T-cell (primary cell): ENCODE measurements around the gene CTTNBP2NL. TPM values are rescaled to one million over a fixed set of nuclear protein-coding genes. Genes with fewer than 3 reads are reported as not detected.

ENCODE experiments used
- ATAC-seq, 4 experiments: fragments of 200-7000 bp in 3 of 4; fragments of 150-1000 bp in 1 of 4; cut with Tn5 transposase; replicated peaks in 1 of 4; 1 replicate in 3 of 4; 2 replicates in 1 of 4; pipeline ENCODE4 v1.10.0; 2021; ENCODE audit warnings: moderate library complexity in 3 of 4, mild to moderate bottlenecking in 2 of 4, moderate number of reproducible peaks in 1 of 4
- CTCF ChIA-PET, 2 donors: fragments of 300-600 bp; sonication (Branson Sonifier 250); formaldehyde crosslinking; loops; one replicate each; lab custom pipeline; 2022; ENCODE audit warnings: antibody characterized with exemption in 2 of 2; lab: Charles Lee
- POLR2A ChIA-PET, 2 donors: fragments of 300-600 bp; sonication (Branson Sonifier 250); formaldehyde crosslinking; loops; one replicate each; lab custom pipeline; 2022; ENCODE audit warnings: antibody characterized with exemption in 2 of 2; lab: Charles Lee
- DNase-seq, 35 experiments: peaks; one replicate each; pipeline versions ENCODE4 v3.0.0 to v3.0.0-alpha.2; 2013 to 2023
- H3K27ac ChIP-seq: one replicate; pipeline ENCODE4 v1.5.1; 2013; ENCODE audit warnings: low read length
- H3K27me3 ChIP-seq, 2 experiments: replicated peaks in 1 of 2; 1 replicate in 1 of 2; 2 replicates in 1 of 2; pipeline versions ENCODE4 v1.6.1 to v1.7.0; 2013; ENCODE audit warnings: low read length in 1 of 2, mixed read lengths in 1 of 2; ENCODE audit not compliant: control insufficient read depth in 2 of 2, insufficient read depth in 2 of 2; ENCODE audit errors: extremely low read depth in 1 of 2
- H3K36me3 ChIP-seq, 2 donors: 1 replicate in 1 of 2; 2 replicates in 1 of 2; pipeline versions ENCODE4 v1.6.1 to v1.7.0; 2013; ENCODE audit warnings: low read length in 1 of 2; ENCODE audit not compliant: control insufficient read depth in 2 of 2, insufficient read depth in 1 of 2; ENCODE audit errors: extremely low read depth in 1 of 2
- H3K4me1 ChIP-seq, 2 experiments: 1 replicate in 1 of 2; 2 replicates in 1 of 2; pipeline versions ENCODE4 v1.6.1 to v1.7.0; 2013; ENCODE audit warnings: low read length in 2 of 2, mixed read lengths in 1 of 2; ENCODE audit not compliant: insufficient read depth in 2 of 2, control insufficient read depth in 1 of 2; ENCODE audit errors: extremely low read depth in 1 of 2
- H3K4me3 ChIP-seq, 2 donors: 1 replicate in 1 of 2; 2 replicates in 1 of 2; pipeline versions ENCODE4 v1.5.1 to v1.7.0; 2013; ENCODE audit warnings: mild to moderate bottlenecking in 2 of 2, low read length in 1 of 2, moderate library complexity in 1 of 2; ENCODE audit not compliant: control insufficient read depth in 1 of 2; ENCODE audit errors: extremely low read depth in 1 of 2
- H3K9me3 ChIP-seq: 2 replicates; pipeline ENCODE4 v1.7.0; 2013
- H3K27ac Mint-ChIP-seq, 2 donors: one replicate each; pipeline ENCODE4 v1.8.0; 2020 to 2021; ENCODE audit warnings: mild to moderate bottlenecking in 2 of 2, mixed read lengths in 2 of 2
- H3K27me3 Mint-ChIP-seq, 2 donors: one replicate each; pipeline ENCODE4 v1.8.0; 2021 to 2022; ENCODE audit warnings: mixed read lengths in 2 of 2
- H3K36me3 Mint-ChIP-seq: one replicate; pipeline ENCODE4 v1.8.0; 2021; ENCODE audit warnings: mixed read lengths
- H3K4me1 Mint-ChIP-seq, 3 donors: one replicate each; pipeline ENCODE4 v1.8.0; 2020 to 2022; ENCODE audit warnings: mixed read lengths in 3 of 3, mild to moderate bottlenecking in 1 of 3
- H3K4me3 Mint-ChIP-seq, 3 donors: one replicate each; pipeline ENCODE4 v1.8.0; 2020 to 2022; ENCODE audit warnings: mild to moderate bottlenecking in 3 of 3, mixed read lengths in 3 of 3, moderate library complexity in 3 of 3
- H3K9me3 Mint-ChIP-seq, 3 donors: one replicate each; pipeline ENCODE4 v1.8.0; 2020 to 2022; ENCODE audit warnings: mixed read lengths in 3 of 3
- WGBS: methylation state at CpG from one replicate; pipeline ENCODE4 v1.1.5; 2013; ENCODE audit warnings: missing lambda C conversion rate; ENCODE audit not compliant: insufficient coverage; 5-methylcytosine and 5-hydroxymethylcytosine counted together
- total RNA-seq, 35 experiments: library from RNA in 6 of 35; stranded (reverse) in 6 of 35; fragments of 120-200 nt in 1 of 35; gene quantifications; one replicate each; pipeline versions ENCODE4 v1.2.1 to v1.2.4 and lab custom pipeline; 2013 to 2026

CTTNBP2NL gene
- total RNA-seq, 5 donors from 2014 or later (not counting 1 experiment from before 2014, with no cell fraction given), result 0.37 to 1.1 (median 0.51) TPM

GRCh38 chr1:112505878-112506277 is 109.9 kb downstream of the CTTNBP2NL start:
- DNase-seq, result no peak
- peaks cover 0 to 23% (median 17%) of the 10 kb centered on the region in 3 donors for H3K4me1 Mint-ChIP-seq
- H3K4me3 Mint-ChIP-seq, result no peak overlapping the region
- H3K9me3 Mint-ChIP-seq, result no peaks in the 10 kb centered on the region
- H3K27me3 Mint-ChIP-seq, result peaks cover 43% of the 10 kb centered on the region in 2 donors
- Histone ChIP-seq H3K27ac (no peak overlapping the region), H3K4me1 (peaks cover 5 to 36% of the 10 kb centered on the region in 2 experiments), H3K27me3 (peaks cover 16 to 79% of the 10 kb centered on the region in 2 experiments), H3K4me3 (no peak overlapping the region), H3K36me3 (no peaks in the 10 kb centered on the region), H3K9me3 (no peaks in the 10 kb centered on the region)
- no peak for ATAC-seq
- POLR2A ChIA-PET, result no interaction called here
- H3K27ac Mint-ChIP-seq, result no peak overlapping the region
- no peaks in the 10 kb centered on the region for H3K36me3 Mint-ChIP-seq
- CTCF ChIA-PET, result no interaction called here
- WGBS, result 83% methylated on average over 3 of the region's 3 CpGs

DNA sequence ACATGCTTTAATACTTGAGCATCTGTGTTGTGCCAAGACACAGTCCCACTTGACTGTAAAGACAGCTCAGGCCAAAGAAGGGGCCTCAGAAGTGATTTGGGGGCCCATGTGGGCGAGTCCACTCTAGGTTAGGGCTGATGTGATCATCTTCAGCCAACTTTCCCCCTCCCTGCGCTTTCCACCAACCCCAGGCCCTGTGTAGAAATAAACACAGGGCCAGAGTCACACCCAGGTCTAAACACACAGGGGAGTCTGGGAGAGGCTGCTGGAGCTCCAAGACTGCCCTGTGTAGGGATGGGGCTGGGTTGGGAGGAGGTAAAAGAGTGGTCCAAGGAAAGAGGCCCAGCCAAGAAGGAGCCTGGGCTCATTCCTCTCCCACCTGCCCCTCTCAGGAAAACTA is 110.3 kb downstream of the CTTNBP2NL start:
- Mint-ChIP-seq H3K4me1 (peaks cover 0 to 23% (median 17%) of the 10 kb centered on the region in 3 donors), H3K36me3 (no peaks in the 10 kb centered on the region), H3K4me3 (no peak overlapping the region), H3K27ac (no peak overlapping the region), H3K27me3 (peaks cover 38 to 39% of the 10 kb centered on the region in 2 donors), H3K9me3 (no peaks in the 10 kb centered on the region)
- peaks cover 5 to 36% of the 10 kb centered on the region in 2 experiments for H3K4me1 ChIP-seq
- DNase-seq (no peak), ATAC-seq (no peak)
- H3K27ac ChIP-seq, result no peak overlapping the region
- no CpG with 5 or more reads among the region's 2 CpGs for WGBS
- no peaks in the 10 kb centered on the region for H3K36me3 ChIP-seq
- ChIA-PET POLR2A (no interaction called here), CTCF (no interaction called here)
- H3K9me3 ChIP-seq, result no peaks in the 10 kb centered on the region
- H3K4me3 ChIP-seq, result no peak overlapping the region
- H3K27me3 ChIP-seq, result peaks cover 13 to 79% of the 10 kb centered on the region in 2 experiments

DNA sequence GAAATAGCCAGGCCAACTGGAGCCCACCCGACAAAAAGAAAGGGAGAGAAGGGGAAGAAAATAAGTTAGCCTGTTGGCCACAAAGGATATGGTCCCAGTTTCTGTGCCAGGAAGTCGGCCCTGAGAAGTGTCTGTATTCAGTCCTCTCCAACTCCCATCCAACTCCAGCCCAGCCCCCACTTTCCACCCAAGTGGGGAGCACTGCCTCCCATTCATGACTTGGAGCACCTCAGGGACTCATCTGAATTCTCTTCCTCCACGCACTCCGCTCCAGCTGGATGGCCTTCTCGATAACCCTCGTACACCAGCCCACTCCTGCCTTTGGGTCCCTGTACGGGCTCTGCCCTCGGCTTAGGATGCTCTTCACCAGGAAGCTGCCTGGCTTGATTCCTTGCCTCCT is 110.7 kb downstream of the CTTNBP2NL start:
- Mint-ChIP-seq H3K27me3 (peaks cover 35 to 36% of the 10 kb centered on the region in 2 donors), H3K36me3 (no peaks in the 10 kb centered on the region), H3K9me3 (no peaks in the 10 kb centered on the region), H3K4me3 (peak overlapping the region; percentile 57 to 80 (median 76)), H3K27ac (no peak overlapping the region), H3K4me1 (peaks cover 0 to 21% (median 12%) of the 10 kb centered on the region in 3 donors)
- ChIA-PET CTCF (no interaction called here), POLR2A (no interaction called here)
- Histone ChIP-seq H3K4me3 (no peak overlapping the region), H3K9me3 (no peaks in the 10 kb centered on the region), H3K36me3 (no peaks in the 10 kb centered on the region), H3K27me3 (peaks cover 13 to 76% of the 10 kb centered on the region in 2 experiments), H3K4me1 (peaks cover 5 to 33% of the 10 kb centered on the region in 2 experiments), H3K27ac (no peak overlapping the region)
- 96% methylated on average over 6 of the region's 8 CpGs for WGBS
- DNase-seq (no peak), ATAC-seq (no peak)

GRCh38 chr1:112507336-112507735 is 111.3 kb downstream of the CTTNBP2NL start:
- ATAC-seq (no peak), DNase-seq (no peak)
- ChIA-PET CTCF (no interaction called here), POLR2A (no interaction called here)
- Histone ChIP-seq H3K27ac (no peak overlapping the region), H3K9me3 (no peaks in the 10 kb centered on the region), H3K36me3 (no peaks in the 10 kb centered on the region), H3K4me1 (peaks cover 5 to 27% of the 10 kb centered on the region in 2 experiments), H3K27me3 (peaks cover 13 to 70% of the 10 kb centered on the region in 2 experiments), H3K4me3 (no peak overlapping the region)
- H3K4me3 Mint-ChIP-seq, result peak overlapping the region; percentile 76 to 81 (median 80)
- no CpG with 5 or more reads among the region's 9 CpGs for WGBS
- H3K36me3 Mint-ChIP-seq, result no peaks in the 10 kb centered on the region
- no peaks in the 10 kb centered on the region for H3K9me3 Mint-ChIP-seq
- H3K27me3 Mint-ChIP-seq, result peaks cover 31 to 33% of the 10 kb centered on the region in 2 donors
- no peak overlapping the region for H3K27ac Mint-ChIP-seq
- H3K4me1 Mint-ChIP-seq, result peaks cover 0 to 18% (median 11%) of the 10 kb centered on the region in 3 donors

GRCh38 chr1:112507921-112508277 is 111.9 kb downstream of the CTTNBP2NL start:
- Histone ChIP-seq H3K4me3 (peak overlapping the region; percentile 59 to 93), H3K4me1 (peaks cover 5 to 24% of the 10 kb centered on the region in 2 experiments), H3K27ac (no peak overlapping the region), H3K27me3 (peaks cover 9 to 64% of the 10 kb centered on the region in 2 experiments), H3K9me3 (no peaks in the 10 kb centered on the region), H3K36me3 (no peaks in the 10 kb centered on the region)
- ChIA-PET POLR2A (no interaction called here), CTCF (no interaction called here)
- ATAC-seq, result peak in 3 of 4 experiments; percentile 16 to 25 (median 21)
- H3K4me1 Mint-ChIP-seq, result peaks cover 0 to 17% (median 10%) of the 10 kb centered on the region in 3 donors
- DNase-seq, result peak in 13 of 35 experiments; percentile 4 to 39 (median 23)
- no peaks in the 10 kb centered on the region for H3K36me3 Mint-ChIP-seq
- no peak overlapping the region for H3K27ac Mint-ChIP-seq
- H3K4me3 Mint-ChIP-seq, result peak overlapping the region; percentile 76 to 81 (median 80)
- H3K9me3 Mint-ChIP-seq, result no peaks in the 10 kb centered on the region
- H3K27me3 Mint-ChIP-seq, result peaks cover 26 to 27% of the 10 kb centered on the region in 2 donors
- 3% methylated on average over 4 of the region's 15 CpGs for WGBS

GRCh38 chr1:112508278-112509004 is 112.4 kb downstream of the CTTNBP2NL start, which contains the start of gene WNT2B:
TSS of gene WNT2B (plus strand) at chr1:112508965. CDS start at chr1:112509263, 298 bp downstream.
- Mint-ChIP-seq H3K4me3 (peak within 1 kb of the TSS; percentile 76 to 81 (median 80)), H3K36me3 (no peaks in the 10 kb centered on the region), H3K4me1 (peaks cover 0 to 17% (median 10%) of the 10 kb centered on the region in 3 donors), H3K27ac (no peak within 1 kb of the TSS), H3K9me3 (no peaks in the 10 kb centered on the region), H3K27me3 (peaks cover 20 to 22% of the 10 kb centered on the region in 2 donors)
- Histone ChIP-seq H3K9me3 (no peaks in the 10 kb centered on the region), H3K27ac (no peak within 1 kb of the TSS), H3K27me3 (peaks cover 3 to 63% of the 10 kb centered on the region in 2 experiments), H3K36me3 (no peaks in the 10 kb centered on the region), H3K4me3 (peak within 1 kb of the TSS; percentile 59 to 93), H3K4me1 (peaks cover 5 to 24% of the 10 kb centered on the region in 2 experiments)
- POLR2A ChIA-PET, result no interaction called here
- DNase-seq, result peak; percentile 8 to 71 (median 46)
- ATAC-seq, result peak; percentile 78 to 89 (median 83)
- CTCF ChIA-PET, result no interaction called here
- WGBS, result under 1% methylated on average over 64 of the region's 69 CpGs
